ENCODE data around the gene MAP4K1. TPM values are rescaled to one million over a fixed set of nuclear protein-coding genes. Genes with fewer than 3 reads are reported as not detected.

The MAP4K1 gene
- polyA plus RNA-seq, 2 of the 4 experiments (the other 2 are of a cell fraction): 1.2 to 2.6 TPM

DNA sequence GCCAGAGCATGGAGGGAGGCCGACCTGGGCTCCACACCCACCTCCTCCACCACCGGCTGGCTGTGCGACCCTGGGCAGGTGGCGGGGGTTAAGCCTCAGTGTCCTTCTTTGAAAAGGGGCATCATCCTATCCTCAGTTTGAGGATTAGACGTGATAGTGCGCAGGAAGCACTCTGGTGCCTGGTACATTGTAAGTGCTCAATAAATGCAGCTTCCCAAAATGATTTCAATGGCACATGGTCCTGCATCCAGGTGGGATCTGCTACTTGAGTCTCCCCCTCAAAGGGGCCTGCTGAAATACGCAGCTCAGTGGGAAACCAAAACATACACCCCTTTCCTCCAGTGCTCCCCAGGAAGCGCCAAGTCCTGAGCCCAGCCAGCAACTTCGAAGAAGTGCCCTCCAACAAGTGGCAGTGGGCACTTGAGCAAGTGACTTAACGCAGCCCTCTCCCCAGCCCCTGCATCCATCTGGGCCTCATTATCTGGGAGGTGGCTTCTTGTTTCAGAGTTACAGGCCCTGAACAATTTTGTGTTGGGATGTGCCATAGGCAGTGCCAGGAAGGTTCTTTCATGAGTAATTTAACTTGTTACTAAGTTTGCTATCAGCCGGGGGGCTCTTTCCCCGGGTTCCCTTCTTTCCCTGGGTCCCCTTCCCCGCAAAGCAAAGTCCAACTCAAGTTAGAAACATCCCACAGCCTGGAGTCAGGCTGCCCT is 47.6 kb upstream of the MAP4K1 start:
- ChIA-PET CTCF (interaction anchor here (0.8 to 20.1 kb wide), 9 partner anchors 10 to 222 kb away, joined by 3 to 336 read pairs (median 8); no protein-coding TSS in a partner anchor), POLR2A (interaction anchor here (1.0 to 2.4 kb wide), 6 partner anchors 7 to 187 kb away, joined by 3 to 9 read pairs (median 6); partner anchors contain the start of gene EIF3K)
- DNase-seq (ENCODE audit: low read depth in 1 of 2, low spot score in 1 of 2) (no peak), FAIRE-seq (no peak), ATAC-seq (no peak)
- H3K9me3 ChIP-seq: no peaks in the 10 kb centered on the region
- H3K4me1 ChIP-seq: peaks cover 100% of the 10 kb centered on the region
- peak overlapping the region; percentile 75 to 91 for H3K27ac ChIP-seq
- peak overlapping the region; percentile 1; the same call in 1 of the 3 replicates for H3K4me3 ChIP-seq
- whole genome bisulfite sequencing (ENCODE audit: missing lambda C conversion rate): 69% methylated on average over 13 of the region's 13 CpGs
- TF ChIP-seq FOSL2 (IDR thresholded peaks at IDR 0.05) (no peak), FOSL2 (CRISPR knock-in tag; IDR thresholded peaks at IDR 0.05) (no peak), TP53 (CRISPR knock-in tag; IDR thresholded peaks at IDR 0.05) (0 out of 2 replicates have a peak, but pooled peaks have one; percentile 9), BCL3 (IDR thresholded peaks at IDR 0.05) (no peak), FOSB (CRISPR knock-in tag; IDR thresholded peaks at IDR 0.05) (peak; percentile 27; the same call in 1 of the 2 replicates), HOXA7 (CRISPR knock-in tag; IDR thresholded peaks at IDR 0.05) (peak; percentile 36; the same call in 1 of the 2 replicates), POLR2AphosphoS2 (conservative IDR thresholded peaks at IDR 0.05; ENCODE audit: low read length) (no peak), NR3C1 (IDR thresholded peaks at IDR 0.05) (no peak), HOXB5 (CRISPR knock-in tag; IDR thresholded peaks at IDR 0.05) (no peak), HOXB13 (CRISPR knock-in tag; IDR thresholded peaks at IDR 0.05; ENCODE audit: low read depth) (peak; percentile 53; the same call in 1 of the 2 replicates), PBX3 (IDR thresholded peaks at IDR 0.05) (no peak), MYC (IDR thresholded peaks at IDR 0.05; ENCODE audit: borderline replicate concordance, low read length) (no peak), CEBPB (IDR thresholded peaks at IDR 0.05) (no peak; a peak in 1 of 4 replicates), KDM5A (IDR thresholded peaks at IDR 0.05) (no peak), ELK1 (IDR thresholded peaks at IDR 0.05; ENCODE audit: low read depth, low read length) (no peak), EP300 (IDR thresholded peaks at IDR 0.05) (no peak), CHD2 (IDR thresholded peaks at IDR 0.05; ENCODE audit: low read length, partially characterized antibody) (no peak), EHMT2 (IDR thresholded peaks at IDR 0.05; ENCODE audit: low read depth) (no peak), JUN (IDR thresholded peaks at IDR 0.05) (0 out of 5 replicates have a peak, but pooled peaks of 1 of the 2 experiments have one; percentile 0), HMGXB4 (CRISPR knock-in tag; IDR thresholded peaks at IDR 0.05; ENCODE audit: borderline replicate concordance) (no peak), RFX5 (IDR thresholded peaks at IDR 0.05) (no peak), CBX8 (IDR thresholded peaks at IDR 0.05) (no peak), ZNF302 (CRISPR knock-in tag; IDR thresholded peaks at IDR 0.05) (no peak)
- peak overlapping the region; percentile 77 for H3K4me2 ChIP-seq
